Large intestine (tissue), 3 donors: ENCODE data around the gene RAD51B. TPM values are rescaled to one million over a fixed set of nuclear protein-coding genes. Genes with fewer than 3 reads are reported as not detected.

Experiments used
- DNase-seq, 2 donors: peaks; one replicate each; pipeline versions ENCODE4 v3.0.0 to v3.0.0-alpha.2; 2013
- H3K27ac ChIP-seq: one replicate; pipeline ENCODE4 v1.5.1; 2013; ENCODE audit warnings: low read length
- H3K27me3 ChIP-seq: 2 replicates; pipeline ENCODE4 v1.6.1; 2013; ENCODE audit warnings: low read length; ENCODE audit not compliant: control insufficient read depth, insufficient read depth
- H3K36me3 ChIP-seq: 2 replicates; pipeline ENCODE4 v1.6.1; 2013; ENCODE audit warnings: low read length; ENCODE audit not compliant: control insufficient read depth, insufficient read depth
- H3K4me1 ChIP-seq: one replicate; pipeline ENCODE4 v1.6.1; 2013; ENCODE audit warnings: low read length; ENCODE audit not compliant: control insufficient read depth, insufficient read depth
- H3K4me3 ChIP-seq: one replicate; pipeline ENCODE4 v1.5.1; 2013; ENCODE audit warnings: low read length
- H3K9me3 ChIP-seq: one replicate; pipeline ENCODE4 v1.6.1; 2013; ENCODE audit warnings: mild to moderate bottlenecking, low read depth, low read length, moderate library complexity; ENCODE audit not compliant: control insufficient read depth
- WGBS: methylation state at CpG from one replicate; pipeline ENCODE4 v1.1.5; 2013; ENCODE audit warnings: low lambda C conversion rate; ENCODE audit not compliant: insufficient coverage; 5-methylcytosine and 5-hydroxymethylcytosine counted together
- polyA plus RNA-seq: library from polyadenylated mRNA; unstranded; fragments of 120-200 nt; gene quantifications from one replicate; pipeline ENCODE4 v1.2.1, GENCODE V29; 2013

RAD51B gene
- polyA plus RNA-seq, 1 donor: 6.4 TPM

- Histone ChIP-seq H3K27me3 (no peaks in the 10 kb centered on the region), H3K27ac (no peak overlapping the region), H3K4me3 (no peak overlapping the region), H3K4me1 (no peaks in the 10 kb centered on the region), H3K36me3 (no peaks in the 10 kb centered on the region), H3K9me3 (peaks cover 4% of the 10 kb centered on the region)
- no peak for DNase-seq
- 100% methylated on average over 2 of the region's 4 CpGs for WGBS
Observed at GRCh38 chr14:68571114-68571591, 751.6 kb downstream of the RAD51B start.

- Histone ChIP-seq H3K27me3 (no peaks in the 10 kb centered on the region), H3K4me1 (peaks cover 1% of the 10 kb centered on the region), H3K9me3 (peaks cover 4% of the 10 kb centered on the region), H3K27ac (no peak overlapping the region), H3K36me3 (no peaks in the 10 kb centered on the region), H3K4me3 (no peak overlapping the region)
- WGBS: 90% methylated on average over 2 of the region's 10 CpGs
- no peak for DNase-seq
Observed at GRCh38 chr14:68571928-68572525, 752.4 kb downstream of the RAD51B start.

GRCh38 chr14:68573126-68573525 is 753.5 kb downstream of the RAD51B start:
- H3K4me1 ChIP-seq: peaks cover 7% of the 10 kb centered on the region
- H3K27ac ChIP-seq: no peak overlapping the region
- H3K9me3 ChIP-seq: peaks cover 4% of the 10 kb centered on the region
- no peak for DNase-seq
- no peak overlapping the region for H3K4me3 ChIP-seq
- 83% methylated on average over 1 of the region's 6 CpGs for WGBS
- no peaks in the 10 kb centered on the region for H3K27me3 ChIP-seq
- H3K36me3 ChIP-seq: no peaks in the 10 kb centered on the region

- no peak for DNase-seq
- WGBS: no CpG with 5 or more reads among the region's 2 CpGs
- peaks cover 4% of the 10 kb centered on the region for H3K9me3 ChIP-seq
- no peaks in the 10 kb centered on the region for H3K27me3 ChIP-seq
- H3K27ac ChIP-seq: no peak overlapping the region
- no peak overlapping the region for H3K4me3 ChIP-seq
- no peaks in the 10 kb centered on the region for H3K36me3 ChIP-seq
- peaks cover 7% of the 10 kb centered on the region for H3K4me1 ChIP-seq
Observed at GRCh38 chr14:68573722-68574121, 754.1 kb downstream of the RAD51B start.

- no peak for DNase-seq
- H3K4me1 ChIP-seq: peaks cover 7% of the 10 kb centered on the region
- peaks cover 4% of the 10 kb centered on the region for H3K9me3 ChIP-seq
- H3K27ac ChIP-seq: no peak overlapping the region
- H3K36me3 ChIP-seq: no peaks in the 10 kb centered on the region
- H3K27me3 ChIP-seq: no peaks in the 10 kb centered on the region
- no peak overlapping the region for H3K4me3 ChIP-seq
- WGBS: no CpG with 5 or more reads among the region's 3 CpGs
Observed at GRCh38 chr14:68574461-68574860, 754.9 kb downstream of the RAD51B start.

- Histone ChIP-seq H3K27ac (no peak overlapping the region), H3K36me3 (no peaks in the 10 kb centered on the region), H3K4me3 (no peak overlapping the region), H3K4me1 (peaks cover 7% of the 10 kb centered on the region), H3K9me3 (peaks cover 4% of the 10 kb centered on the region), H3K27me3 (no peaks in the 10 kb centered on the region)
- WGBS: no CpG with 5 or more reads among the region's 3 CpGs
- no peak for DNase-seq
Observed at GRCh38 chr14:68574906-68575305, 755.3 kb downstream of the RAD51B start.

GRCh38 chr14:68575426-68575825 is 755.8 kb downstream of the RAD51B start:
- no peak overlapping the region for H3K27ac ChIP-seq
- 100% methylated on average over 1 of the region's 4 CpGs for WGBS
- no peak overlapping the region for H3K4me3 ChIP-seq
- no peaks in the 10 kb centered on the region for H3K27me3 ChIP-seq
- DNase-seq: no peak
- H3K4me1 ChIP-seq: peaks cover 7% of the 10 kb centered on the region
- H3K36me3 ChIP-seq: no peaks in the 10 kb centered on the region
- peaks cover 4% of the 10 kb centered on the region for H3K9me3 ChIP-seq

GRCh38 chr14:68576031-68576430 is 756.5 kb downstream of the RAD51B start:
- no peak for DNase-seq
- Histone ChIP-seq H3K4me1 (peaks cover 7% of the 10 kb centered on the region), H3K27ac (no peak overlapping the region), H3K27me3 (no peaks in the 10 kb centered on the region), H3K9me3 (peaks cover 3% of the 10 kb centered on the region), H3K36me3 (no peaks in the 10 kb centered on the region), H3K4me3 (no peak overlapping the region)
- WGBS: no CpG with 5 or more reads among the region's 2 CpGs

GRCh38 chr14:68576496-68577244 is 757.1 kb downstream of the RAD51B start:
- DNase-seq: peak in 1 of 2 donors; percentile 46
- Histone ChIP-seq H3K36me3 (no peaks in the 10 kb centered on the region), H3K4me1 (peaks cover 7% of the 10 kb centered on the region), H3K9me3 (no peaks in the 10 kb centered on the region), H3K27me3 (no peaks in the 10 kb centered on the region), H3K27ac (no peak overlapping the region), H3K4me3 (no peak overlapping the region)
- WGBS: 94% methylated on average over 2 of the region's 4 CpGs

GRCh38 chr14:68577802-68578541 is 758.4 kb downstream of the RAD51B start:
- Histone ChIP-seq H3K27me3 (no peaks in the 10 kb centered on the region), H3K4me3 (no peak overlapping the region), H3K4me1 (peaks cover 7% of the 10 kb centered on the region), H3K9me3 (no peaks in the 10 kb centered on the region), H3K27ac (peak overlapping the region; percentile 35), H3K36me3 (no peaks in the 10 kb centered on the region)
- peak; percentile 90 to 93 for DNase-seq
- whole genome bisulfite sequencing: 100% methylated on average over 1 of the region's 16 CpGs
